ENCODE results near the gene HRH2.
"Not testable (repeated sequence)": the region's sequence is repeated elsewhere in the genome, so short reads cannot be mapped to it uniquely, and the experiment has no call there.

HRH2 gene

DNA sequence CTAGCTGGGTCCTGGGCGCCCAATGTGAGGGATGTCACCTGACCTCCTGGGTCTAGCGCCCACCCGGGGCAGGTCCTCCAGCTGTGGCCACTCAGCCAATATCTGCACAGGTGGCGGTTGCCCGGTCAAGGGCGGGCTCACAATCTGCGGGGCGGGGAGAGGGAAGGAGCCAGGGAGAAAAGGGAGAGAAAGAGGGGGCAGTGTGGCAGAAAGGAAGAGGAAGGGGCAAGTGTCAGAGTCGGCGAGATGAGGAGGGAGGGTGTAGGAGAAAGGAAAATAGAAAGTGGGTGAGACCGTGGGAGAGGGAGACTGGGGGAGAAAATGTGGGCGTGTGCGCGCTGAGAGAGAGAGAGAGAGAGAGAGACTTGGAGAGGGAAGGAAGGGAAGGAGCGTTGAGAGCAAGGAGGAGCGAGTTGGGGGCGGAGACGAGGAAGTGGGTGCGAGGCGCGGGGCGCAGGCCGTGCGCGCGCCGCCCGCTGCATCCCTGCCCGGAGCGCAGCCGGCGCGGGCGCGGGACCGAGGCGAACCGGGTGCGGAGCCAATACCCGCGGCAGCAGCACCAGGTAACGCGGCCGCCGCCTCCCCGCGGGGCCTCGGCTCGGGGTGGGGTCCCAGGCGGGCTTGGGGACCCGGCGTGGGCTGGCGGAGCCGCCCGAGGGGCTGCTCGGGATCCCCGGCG is at the start of gene HRH2:
Gene HRH2 (plus strand): TSS at position 479 of the 679 bp plus-strand sequence. CDS start 25,163 bp downstream, outside the sequence.
- DNase-seq, result peak; percentile 55

GRCh38 chr5:175609526-175609925 is 48.3 kb upstream of the HRH2 start:
- peak; percentile 40 for DNase-seq

DNA sequence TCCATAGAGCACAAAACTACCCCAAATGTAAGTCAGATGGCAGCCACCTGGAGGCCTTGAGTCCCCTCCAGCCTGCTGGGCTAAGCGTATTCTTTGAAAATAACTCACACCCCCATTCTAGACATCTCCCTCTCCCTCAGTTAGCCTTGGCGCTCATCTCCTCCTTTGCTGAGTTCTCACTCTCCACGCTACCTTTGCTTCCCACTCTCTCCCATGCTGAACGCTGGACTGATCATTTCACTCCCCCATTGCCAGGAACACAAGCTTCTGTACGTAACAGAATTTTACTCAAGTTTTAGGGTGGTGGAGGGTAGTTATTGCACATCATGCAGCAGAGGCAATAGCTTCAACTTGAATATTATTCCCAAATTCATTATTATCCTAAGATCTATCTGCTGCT is 47.5 kb upstream of the HRH2 start:
- no peak for DNase-seq

DNA sequence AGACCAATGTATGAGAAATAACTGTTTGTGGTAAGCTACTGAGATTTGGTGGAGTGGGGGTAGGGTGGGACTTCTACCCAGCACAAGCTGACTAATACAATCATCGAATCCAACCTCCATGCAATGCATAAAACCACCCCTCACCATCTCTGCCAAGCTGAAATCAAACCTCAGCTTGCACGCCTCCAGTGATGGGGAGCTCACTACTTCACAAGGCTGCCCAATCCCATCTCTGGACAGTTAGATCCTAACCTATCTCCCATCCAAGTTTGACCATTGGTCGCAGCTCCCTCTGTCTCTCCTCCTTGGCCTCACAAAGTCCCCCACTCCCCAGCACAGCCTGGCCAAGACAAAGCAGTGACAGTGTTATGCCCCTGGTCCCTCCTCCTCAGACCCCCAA is 47.0 kb upstream of the HRH2 start:
- no peak for DNase-seq

- DNase-seq, result no peak
Observed at GRCh38 chr5:175614223-175614815, 43.6 kb upstream of the HRH2 start.

DNA sequence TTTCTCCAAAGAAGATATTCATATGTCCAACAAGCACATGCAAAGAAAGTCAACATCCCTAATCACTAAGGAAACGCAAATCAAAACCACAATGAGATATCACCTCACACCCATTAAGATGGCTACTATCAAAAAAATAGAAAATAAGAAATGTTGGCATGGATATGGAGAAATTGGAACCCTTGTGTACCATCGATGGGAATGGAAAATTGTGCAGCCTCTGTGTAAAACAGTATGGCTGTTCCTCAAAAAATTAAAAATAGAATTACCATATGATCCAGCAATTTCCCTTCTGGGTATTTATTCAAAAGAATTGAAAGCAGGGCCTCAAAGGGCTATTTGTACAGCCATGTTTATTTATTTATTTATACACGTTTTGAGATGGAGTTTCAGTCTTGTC is 43.0 kb upstream of the HRH2 start:
- no peak for DNase-seq

DNA sequence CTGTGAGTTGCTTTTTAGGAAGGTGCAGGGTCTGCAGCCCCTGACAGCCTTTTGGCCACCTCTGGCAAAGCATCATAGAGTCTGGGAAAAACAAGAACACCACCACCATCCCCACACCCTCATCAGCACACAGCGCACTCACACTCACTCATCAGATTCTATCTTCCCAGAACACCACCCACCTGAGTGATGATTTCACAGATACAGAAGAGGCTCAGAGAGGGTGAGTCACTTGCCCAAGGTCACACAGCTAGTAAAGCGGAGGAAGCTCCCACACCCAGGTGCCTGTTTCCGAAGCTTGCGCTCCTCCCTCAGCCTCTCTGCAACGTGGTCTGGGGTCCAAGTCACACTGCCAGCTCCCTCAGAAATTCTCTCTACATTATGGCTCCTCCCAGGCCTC is 41.8 kb upstream of the HRH2 start:
- peak; percentile 39 for DNase-seq

DNA sequence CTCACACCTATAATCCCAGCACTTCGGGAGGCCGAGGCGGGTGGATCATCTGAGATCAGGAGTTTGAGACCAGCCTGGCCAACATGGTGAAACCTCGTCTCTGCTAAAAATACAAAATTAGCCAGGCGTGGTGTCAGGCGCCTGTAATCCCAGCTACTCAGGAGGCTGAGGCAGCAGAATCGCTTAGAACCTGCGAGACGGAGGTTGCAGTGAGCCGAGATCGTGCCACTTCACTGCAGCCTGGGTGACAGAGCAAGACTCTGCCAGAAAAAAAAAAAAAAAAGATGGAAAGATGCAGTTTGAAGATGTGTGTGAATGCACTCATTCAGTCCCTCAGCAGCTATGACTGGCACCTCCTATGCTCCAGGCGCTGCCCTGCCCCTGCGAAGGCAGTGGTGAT is 41.3 kb upstream of the HRH2 start:
- not testable (repeated sequence) for DNase-seq

GRCh38 chr5:175617447-175617846 is 40.4 kb upstream of the HRH2 start:
- DNase-seq, result no peak

GRCh38 chr5:175620527-175620926 is 37.3 kb upstream of the HRH2 start:
- no peak for DNase-seq

- DNase-seq, result no peak
Observed at GRCh38 chr5:175621971-175622370, 35.9 kb upstream of the HRH2 start.

DNA sequence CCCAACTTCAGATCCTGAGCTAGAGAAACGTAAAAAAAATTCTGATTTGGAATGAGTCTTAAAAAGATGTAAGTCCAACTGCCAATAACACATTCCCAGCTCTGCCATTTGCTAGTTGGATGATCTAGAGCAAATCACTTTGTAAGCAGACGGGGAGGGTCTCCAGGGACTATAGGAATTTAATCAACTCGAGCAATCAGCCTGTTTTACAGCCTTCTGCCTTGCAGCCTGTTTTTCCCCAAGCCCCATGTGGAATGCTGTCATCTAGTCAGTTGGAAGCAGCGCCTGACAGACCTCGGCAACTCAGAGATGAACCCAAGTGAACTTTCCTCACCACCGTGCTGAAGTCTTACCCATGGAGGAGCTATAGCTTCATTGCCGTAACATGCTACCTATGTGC is 34.8 kb upstream of the HRH2 start:
- DNase-seq, result no peak

DNA sequence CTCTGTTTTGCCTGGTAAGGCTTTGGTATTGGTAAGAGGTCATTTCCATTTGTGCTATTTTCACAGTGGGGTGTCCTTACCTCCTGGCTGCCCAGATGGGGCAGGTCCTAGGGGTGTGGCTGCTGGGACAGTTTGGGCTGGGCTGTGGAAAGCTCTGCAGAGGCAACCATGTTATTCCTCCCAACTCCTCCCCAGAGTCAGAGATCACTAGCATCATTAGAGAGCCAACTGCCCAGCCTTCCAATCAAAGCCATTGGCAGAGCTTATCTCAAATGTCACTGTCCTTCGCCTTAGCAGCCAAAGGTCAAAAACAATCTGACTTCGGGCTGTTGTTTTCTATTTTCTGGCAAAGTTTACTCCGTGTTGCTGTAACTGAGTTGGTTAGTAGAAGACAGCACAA is 33.6 kb upstream of the HRH2 start:
- DNase-seq, result no peak

DNA sequence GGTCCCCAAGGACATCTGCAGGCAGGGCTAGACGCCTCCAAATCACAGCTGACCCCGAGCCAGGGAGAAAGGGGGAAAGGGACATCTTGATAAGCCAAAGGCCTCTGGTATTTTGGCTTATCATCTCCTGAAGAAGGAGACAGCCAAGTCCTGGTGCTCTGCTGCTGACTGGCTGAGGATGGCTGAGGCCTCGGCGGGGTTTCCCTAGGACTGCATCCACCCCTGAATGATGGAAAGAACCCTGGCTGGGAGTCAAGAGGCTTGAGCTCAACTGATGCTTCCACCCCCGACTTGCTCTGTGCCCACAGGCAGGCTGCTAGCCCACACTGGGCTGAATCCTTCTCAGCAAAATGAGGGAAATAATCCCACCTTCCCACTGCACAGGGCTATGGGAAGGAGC is 30.9 kb upstream of the HRH2 start:
- no peak for DNase-seq

GRCh38 chr5:175627739-175628138 is 30.1 kb upstream of the HRH2 start:
- no peak for DNase-seq

- no peak for DNase-seq
Observed at GRCh38 chr5:175628668-175629067, 29.2 kb upstream of the HRH2 start.

- DNase-seq, result no peak
Observed at GRCh38 chr5:175629261-175629660, 28.6 kb upstream of the HRH2 start.

GRCh38 chr5:175629793-175630192 is 28.1 kb upstream of the HRH2 start:
- DNase-seq, result no peak

DNA sequence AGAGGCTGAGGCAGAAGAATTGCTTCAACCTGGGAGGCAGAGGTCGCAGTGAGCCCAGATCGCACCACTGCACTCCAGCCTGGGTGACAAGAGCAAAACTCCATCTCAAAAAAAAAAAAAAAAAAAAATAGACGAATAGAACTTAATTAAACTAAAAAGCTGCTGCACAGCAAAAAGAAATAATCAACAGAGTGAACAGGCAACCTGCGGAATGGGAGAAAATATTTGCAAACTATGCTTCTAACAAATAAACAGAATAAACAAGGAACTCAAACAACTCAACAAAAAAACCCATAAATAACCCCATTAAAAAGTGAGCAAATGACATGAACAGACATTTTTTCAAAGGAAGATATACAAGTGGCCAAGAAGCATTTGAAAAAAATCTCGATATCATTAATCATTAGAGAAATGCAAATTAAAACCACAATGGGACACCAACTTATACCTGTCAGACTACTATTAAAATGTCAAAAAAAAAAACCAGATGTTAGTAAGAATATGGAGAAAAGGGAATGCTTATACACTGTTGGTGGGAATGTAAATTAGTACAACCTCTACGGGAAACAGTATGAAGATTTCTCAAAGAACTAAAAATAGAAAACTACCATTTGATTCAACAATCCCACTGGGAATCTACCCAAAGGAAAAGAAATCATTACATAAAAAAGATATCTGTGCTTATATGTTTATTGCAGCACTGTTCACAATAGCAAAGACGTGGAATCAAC is 21.9 kb upstream of the HRH2 start:
- no peak for DNase-seq

DNA sequence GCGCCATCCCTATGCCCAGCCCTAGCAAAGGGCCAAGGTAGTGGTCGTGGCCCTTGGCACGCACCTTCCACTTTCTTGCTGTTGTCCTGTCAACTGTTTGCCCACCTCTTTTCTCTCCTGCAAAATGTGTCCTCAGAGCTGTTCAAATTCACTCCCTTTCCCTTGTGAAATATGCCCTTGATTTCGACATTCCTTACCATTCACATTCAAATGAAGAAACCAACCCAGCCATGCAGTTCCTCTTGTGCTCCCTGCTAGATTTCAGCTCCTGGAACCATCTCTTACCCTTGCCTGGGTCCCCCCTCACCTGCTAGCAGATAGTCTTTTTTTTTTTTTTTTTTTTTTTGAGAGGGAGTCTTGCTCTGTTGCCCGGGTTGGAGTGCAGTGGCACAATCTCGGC is 19.6 kb upstream of the HRH2 start:
- DNase-seq, result no peak

DNA sequence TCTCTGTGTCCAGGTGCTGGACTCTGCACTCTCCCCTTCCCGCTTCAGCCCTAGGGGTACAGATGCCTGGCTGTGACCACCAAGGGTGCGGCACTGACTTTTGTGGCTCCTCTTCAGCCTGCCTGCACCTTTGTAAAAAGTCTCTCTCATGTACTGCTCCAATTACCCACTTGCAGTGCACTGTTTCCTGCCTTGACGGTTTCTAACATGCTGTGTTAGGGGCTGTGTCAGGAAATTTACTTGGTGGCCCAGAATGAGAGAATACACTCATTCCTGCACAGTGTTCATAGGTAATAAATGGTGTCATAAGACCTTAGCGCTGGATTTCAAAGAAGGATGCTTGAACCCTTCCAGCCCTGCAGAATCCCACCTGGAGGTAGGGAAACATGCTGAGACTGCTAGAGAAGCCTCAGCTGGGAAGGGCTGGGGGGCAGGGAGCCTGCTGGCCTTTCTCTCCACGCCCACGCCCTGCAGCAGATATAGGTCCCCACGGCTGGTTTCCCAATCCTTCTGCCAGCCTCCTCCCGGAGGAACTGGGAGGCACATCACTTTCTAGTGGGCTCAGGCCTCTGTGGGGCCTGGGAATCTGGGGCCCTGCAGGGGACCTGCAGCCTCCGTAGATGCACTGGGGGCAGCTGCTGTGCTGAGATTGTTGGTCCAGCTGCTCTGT is 17.6 kb upstream of the HRH2 start:
- no peak for DNase-seq

- no peak for DNase-seq
Observed at GRCh38 chr5:175642998-175643397, 14.9 kb upstream of the HRH2 start.

- no peak for DNase-seq
Observed at GRCh38 chr5:175646251-175646650, 11.6 kb upstream of the HRH2 start.

DNA sequence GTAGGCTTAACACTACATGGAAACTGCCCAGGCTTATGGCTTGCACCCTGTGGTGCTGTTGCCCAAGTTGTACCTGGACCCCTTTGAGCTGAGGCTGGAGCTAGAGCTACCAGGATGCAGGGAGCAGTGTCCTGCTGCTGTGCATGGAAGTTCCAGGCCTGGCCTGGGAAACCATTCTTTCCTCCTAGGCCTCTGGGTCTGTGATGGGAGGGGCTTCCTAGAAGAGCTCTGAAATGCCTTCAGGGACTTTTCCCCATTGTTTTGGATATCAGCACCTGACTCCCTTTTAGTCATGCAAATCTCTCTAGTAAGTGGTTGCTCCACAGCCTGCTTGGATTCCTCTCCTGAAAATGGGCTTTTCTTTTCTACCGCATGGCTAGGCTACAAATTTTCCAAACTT is 7.9 kb upstream of the HRH2 start:
- no peak for DNase-seq

Measured in stimulated activated CD4-positive, alpha-beta T cell treated with anti-CD3 and anti-CD28 coated beads, Interleukin-1b, Interleukin-23, amount 100 ng/mL, for 48 hours (primary cell).